ENCODE data around the gene ODAD2.
A peak's percentile ranks its signal among the peaks of the same experiment; 100 is the strongest.
"Not testable (repeated sequence)": the region's sequence is repeated elsewhere in the genome, so short reads cannot be mapped to it uniquely, and the experiment has no call there.

ODAD2 gene

DNA sequence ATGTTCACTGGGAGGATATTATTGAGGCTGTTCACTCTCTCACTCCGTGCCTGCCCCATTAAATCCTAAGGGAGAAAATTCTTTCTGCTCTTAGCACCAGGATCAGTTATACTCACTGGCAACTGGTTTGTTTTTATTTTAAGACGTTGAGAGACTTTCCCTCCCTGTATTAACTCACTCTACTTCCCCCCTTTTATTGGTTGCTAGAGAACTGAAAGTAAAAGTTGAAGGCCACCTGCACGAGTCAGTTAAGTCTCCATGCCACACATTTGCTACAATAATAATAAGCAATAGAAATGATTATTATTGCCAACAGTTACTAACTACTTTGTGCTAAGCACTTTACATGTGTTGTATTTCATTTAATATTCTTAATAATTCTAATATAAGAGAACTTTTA is 40.5 kb downstream of the ODAD2 start:
- not testable (repeated sequence) for DNase-seq

GRCh38 chr10:27950242-27950564 is 48.7 kb downstream of the ODAD2 start:
- DNase-seq: no peak

- DNase-seq: no peak
These were observed 49.2 kb downstream of the ODAD2 start for GRCh38 chr10:27949528-27950241.

DNA sequence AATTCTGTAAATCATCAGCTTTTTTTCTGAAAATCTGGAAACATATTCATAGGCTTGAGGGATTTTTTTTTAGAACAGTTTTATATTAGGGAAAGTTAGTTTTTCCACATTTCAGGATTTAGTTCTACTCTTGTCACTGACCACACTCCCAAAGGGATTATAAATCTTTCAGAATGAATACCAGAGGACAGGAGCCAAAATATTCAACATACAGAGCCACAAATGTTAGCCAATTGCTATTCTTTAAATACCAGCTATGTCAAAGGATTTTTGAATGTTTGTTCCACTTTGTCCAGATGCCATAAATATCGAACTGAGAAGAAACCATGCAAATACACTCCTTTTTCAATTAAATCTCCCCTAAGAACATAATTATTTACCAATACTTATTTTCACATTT is 50.7 kb downstream of the ODAD2 start:
- DNase-seq: no peak

DNA sequence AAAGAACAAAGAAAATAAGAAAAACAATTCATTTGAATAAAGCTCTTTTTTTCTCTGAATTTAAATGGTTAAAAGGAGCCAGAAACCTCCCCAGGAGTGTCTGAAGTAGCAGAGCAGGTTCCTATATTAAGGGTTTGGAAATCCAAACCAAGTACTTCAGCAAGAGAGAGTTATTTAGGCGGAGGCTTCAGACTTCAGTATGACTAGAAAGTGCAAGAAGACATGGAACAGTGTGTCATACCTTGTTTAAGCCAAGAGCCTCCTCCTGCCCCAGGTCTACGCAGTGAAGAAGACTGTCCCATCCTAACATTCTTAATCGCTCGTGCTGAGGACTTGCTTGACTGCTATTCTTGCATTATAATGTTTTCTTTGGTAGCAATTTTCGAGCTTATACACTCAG is 51.3 kb downstream of the ODAD2 start:
- DNase-seq: no peak

- no peak for DNase-seq
These were observed 54.9 kb downstream of the ODAD2 start for GRCh38 chr10:27944005-27944404.

DNA sequence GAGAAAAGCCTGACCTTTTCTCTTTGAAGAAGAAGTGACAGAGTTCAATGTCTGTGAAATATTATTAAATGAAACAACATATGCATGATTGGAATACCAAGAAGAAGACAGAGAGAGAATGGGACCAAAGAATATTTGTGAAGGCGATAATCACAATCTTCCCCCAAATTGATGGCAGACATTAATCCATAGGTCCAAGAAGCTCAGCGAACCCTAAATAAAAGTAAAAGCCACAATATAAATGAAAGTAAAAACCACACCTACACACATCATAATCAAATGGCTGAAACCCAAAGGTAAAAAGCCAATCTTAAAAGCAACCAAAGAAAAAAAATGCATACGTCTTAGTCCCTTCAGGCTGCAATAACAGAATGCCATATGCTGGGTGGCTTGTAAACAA is 84.0 kb downstream of the ODAD2 start:
- no peak for DNase-seq

DNA sequence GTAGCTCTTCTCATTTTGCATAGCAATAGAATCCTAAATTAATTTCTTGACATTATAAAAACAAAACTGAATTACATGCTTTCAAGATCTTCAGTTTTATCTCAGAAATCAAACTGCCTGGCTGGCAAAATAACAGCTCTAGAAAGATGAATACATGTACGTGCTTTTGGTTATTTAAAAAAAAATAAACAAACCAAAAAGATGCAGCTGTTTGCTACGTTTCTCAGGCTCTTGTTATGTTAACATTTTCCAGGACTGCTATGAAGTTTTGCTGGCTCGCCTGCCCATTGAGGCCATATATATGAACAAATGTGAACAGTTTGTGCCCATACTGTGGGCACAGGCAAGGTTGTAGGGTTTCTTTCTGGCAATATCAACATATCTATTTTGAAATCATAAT is 86.6 kb downstream of the ODAD2 start:
- DNase-seq: no peak

DNA sequence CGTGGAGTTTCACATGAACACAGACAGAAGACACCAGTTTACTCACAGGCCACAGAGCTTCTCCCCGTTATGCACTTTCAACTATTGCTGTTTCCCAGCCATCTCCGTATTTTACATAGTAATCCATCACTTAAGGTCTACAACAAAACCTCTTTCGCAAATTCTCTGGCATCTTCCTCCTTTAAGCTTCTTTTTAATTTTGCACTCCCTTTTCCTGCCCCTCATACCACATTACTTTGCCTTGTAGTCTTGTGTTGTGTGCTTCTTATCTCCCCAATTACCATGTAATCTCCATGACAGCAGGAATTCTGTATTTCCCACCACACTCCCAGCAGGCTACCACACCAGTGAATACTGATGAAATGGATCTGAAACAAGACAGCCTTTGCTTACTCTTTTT is 87.3 kb downstream of the ODAD2 start:
- DNase-seq: no peak

DNA sequence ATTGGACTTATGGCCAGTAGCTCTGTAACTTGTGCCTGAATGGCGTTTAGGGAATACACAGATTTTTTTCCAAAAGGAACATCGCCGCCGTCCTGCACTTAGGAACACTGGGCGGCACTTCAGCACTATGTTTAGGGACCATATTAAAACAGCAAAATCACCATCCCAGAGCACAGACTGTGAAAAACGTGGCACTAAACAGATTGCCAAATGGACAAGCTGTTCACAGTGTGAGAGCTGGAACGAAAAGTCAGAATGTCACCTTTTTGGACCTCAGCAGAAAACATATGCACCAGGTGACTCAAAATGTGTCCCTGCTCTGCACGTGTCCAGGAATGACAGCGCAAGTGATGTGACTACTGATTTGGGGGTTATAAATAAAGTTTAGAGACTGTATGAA is 87.9 kb downstream of the ODAD2 start:
- no peak for DNase-seq

- peak; percentile 14 for DNase-seq
These were observed 90.6 kb downstream of the ODAD2 start for GRCh38 chr10:27908231-27908630.

- not testable (repeated sequence) for DNase-seq
These were observed 99.4 kb downstream of the ODAD2 start for GRCh38 chr10:27899485-27899884.

DNA sequence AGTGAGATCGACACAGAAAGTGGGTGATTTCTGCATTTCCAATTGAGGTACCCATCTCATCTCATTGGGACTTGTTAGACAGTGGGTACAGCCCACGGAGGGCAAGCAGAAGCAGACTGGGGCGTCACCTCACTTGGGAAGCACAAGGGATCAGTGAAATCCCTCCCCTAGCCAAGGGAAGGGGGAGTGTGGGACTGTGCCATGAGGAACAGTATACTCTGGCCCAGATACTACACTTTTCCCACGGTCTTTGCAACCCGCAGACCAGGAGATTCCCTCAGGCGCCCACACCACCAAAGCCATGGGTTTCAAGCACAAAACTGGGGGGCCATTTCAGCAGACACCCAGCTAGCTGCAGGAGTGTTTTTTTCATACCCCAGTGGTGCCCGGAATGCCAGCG is 99.8 kb downstream of the ODAD2 start:
- no peak for DNase-seq

- no peak for DNase-seq
These were observed 105.4 kb downstream of the ODAD2 start for GRCh38 chr10:27893358-27893954.

DNA sequence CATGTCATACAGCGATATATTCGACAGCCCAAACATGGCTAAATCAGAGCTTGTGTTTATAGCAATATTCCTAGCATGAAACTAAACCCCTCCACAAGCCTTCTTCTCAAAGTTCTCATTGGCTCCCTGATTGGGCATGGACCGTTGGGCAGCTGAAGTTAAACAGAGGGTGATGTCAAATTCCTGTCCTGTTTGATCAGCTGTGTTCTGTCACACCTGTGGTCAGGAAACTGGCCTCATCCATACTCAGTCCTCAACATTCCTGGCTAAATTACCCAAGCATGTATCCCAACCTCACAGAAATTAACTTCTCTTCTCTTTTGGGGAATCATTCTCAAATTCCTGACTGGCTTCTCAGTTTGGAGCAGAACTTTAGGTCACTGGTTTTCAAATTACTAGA is 107.9 kb downstream of the ODAD2 start:
- no peak for DNase-seq

DNA sequence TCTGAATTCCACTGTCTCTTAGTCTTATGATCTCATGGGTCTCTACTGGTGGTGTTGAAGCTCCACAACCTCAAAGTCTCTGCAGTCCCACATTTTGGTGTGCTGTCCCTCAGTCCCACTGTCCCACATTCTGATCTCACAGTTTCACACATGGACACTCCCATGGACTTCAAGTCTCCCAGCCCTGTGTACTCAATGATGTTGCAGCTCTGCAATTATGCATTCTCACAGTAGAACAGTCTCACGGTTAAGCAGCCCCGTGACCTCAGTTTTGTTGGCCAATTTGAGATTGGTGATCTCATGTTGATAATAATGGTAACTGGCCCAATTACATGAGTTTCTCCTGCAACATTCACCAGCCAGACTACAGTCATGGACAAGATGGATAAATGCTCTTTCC is 109.4 kb downstream of the ODAD2 start:
- DNase-seq: no peak

DNA sequence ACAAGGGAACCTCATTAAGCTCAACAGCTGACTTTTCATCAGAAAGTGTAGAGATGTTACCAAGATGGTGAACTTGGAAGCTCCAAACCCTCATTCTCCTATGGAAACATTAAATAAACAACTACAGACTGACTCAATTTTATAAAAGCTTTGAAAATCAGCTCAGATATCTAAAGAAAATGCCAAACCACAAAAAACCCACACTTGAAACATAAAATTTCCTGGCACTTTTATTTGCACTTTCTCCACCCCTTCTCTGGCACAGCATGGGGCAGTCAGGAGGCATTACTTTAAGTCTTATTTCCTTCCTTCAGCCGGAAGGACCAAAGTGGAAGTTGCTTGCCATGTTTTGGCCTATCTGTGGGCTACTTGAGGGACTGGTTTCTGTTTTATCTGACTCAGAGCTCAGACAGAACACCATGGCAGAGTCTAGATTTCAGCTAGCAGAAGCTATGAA is 114.7 kb downstream of the ODAD2 start:
- DNase-seq: no peak

GRCh38 chr10:27878281-27878680 is 120.6 kb downstream of the ODAD2 start:
- no peak for DNase-seq

GRCh38 chr10:27865221-27865635 is 133.7 kb downstream of the ODAD2 start:
- DNase-seq: no peak

DNA sequence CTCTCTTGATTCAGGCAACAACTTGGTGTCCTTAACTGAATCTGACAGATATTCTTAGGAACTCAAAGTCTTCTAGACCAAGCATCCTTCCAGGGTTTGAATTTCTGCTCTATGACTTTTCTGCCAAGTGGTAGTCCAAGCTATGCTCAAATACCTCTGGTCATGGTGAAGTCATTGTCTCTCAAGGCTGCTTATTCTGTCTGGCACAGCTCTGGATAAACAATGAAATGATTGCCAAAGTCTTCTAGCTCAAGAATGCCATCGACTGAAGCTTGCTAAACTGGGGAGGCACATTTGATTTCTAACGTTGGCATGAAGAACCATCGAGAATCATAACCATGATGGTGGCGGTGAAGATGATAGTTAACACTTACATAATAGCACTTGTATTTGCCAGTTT is 137.1 kb downstream of the ODAD2 start:
- DNase-seq: no peak

DNA sequence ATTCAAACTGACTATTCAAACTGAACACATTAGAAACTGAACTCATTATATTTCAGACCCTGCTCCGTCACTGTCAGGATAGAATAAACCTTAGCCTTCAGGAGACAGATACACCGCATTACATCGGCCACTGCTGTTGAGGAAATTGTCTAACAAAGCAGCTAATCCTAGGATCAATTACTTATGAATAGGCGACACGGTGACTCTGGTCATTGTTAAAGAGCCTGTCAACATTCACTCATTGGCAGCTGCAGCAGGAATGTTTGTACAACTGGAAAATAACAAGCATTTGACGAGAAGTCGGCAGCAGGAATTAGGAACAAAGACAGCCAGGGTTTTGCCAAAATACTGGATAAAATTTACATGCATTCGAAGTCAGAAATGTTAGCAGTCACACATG is 141.3 kb downstream of the ODAD2 start:
- DNase-seq: peak; percentile 36

DNA sequence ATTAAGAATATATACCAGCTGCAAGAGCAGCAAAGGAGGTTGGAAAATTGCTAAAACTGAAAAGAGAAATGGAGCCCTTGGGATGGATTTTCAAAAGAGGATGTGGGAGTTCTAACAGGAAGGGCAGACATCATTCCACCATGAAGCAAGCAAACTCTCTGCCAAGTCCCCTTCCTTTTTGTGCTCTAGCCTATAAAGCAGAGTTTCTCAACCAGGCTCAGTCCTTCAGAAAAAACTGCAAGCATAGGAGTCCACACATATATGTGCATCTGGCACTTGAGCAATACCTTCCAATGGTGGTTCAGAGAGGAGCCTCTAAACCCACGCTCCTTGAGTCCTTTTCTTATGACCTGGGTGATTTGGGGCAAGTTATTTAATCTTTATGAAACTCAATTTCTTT is 154.7 kb downstream of the ODAD2 start:
- DNase-seq: no peak

- no peak for DNase-seq
These were observed 160.0 kb downstream of the ODAD2 start for GRCh38 chr10:27838901-27839300.

DNA sequence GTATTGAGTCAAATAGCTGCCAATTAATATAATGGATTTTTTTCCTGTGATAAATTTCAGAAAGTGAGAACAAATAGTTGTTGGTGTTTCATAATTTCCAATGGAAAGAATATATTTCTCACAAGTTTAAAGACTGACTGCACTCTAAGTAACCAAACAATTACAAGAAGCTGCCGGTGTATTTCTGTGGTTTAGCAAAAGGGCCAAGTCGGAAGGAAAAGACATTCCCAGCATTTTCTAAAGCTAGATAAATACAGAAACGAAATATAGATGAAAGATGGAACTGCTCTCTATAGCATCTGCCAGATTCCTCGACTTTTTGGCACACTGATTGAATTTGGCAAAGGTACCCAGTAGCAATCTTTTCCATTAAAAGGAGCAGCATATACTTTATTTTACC is 160.5 kb downstream of the ODAD2 start:
- no peak for DNase-seq

DNA sequence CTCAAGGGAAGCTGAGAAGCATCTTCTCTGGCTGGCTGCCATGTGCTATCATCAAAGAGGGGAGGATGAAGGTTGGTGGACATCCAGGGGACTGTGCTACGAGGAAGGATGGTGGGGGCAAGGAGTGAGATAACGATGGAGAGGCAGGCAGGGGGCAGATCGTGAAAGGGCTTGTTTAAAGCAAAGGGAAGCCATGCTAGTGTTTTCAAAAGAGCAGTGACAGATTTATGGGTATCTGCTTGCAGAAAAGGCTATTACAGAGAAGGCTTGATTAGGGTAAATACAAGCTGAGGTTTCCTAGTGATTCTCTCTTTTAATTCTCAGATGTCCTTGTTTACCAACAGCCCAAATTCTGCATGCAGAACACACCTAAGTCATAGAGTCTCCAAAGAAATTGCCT is 164.4 kb downstream of the ODAD2 start:
- no peak for DNase-seq

Measured in NCI-H146 (cell line).